ENCODE measurements around the gene PLCL2.
"Not testable (repeated sequence)": the region's sequence is repeated elsewhere in the genome, so short reads cannot be mapped to it uniquely, and the experiment has no call there.

PLCL2 gene

GRCh38 chr3:17128671-17129070 lies 243.9 kb downstream of the PLCL2 start:
- not testable (repeated sequence) for DNase-seq

DNA sequence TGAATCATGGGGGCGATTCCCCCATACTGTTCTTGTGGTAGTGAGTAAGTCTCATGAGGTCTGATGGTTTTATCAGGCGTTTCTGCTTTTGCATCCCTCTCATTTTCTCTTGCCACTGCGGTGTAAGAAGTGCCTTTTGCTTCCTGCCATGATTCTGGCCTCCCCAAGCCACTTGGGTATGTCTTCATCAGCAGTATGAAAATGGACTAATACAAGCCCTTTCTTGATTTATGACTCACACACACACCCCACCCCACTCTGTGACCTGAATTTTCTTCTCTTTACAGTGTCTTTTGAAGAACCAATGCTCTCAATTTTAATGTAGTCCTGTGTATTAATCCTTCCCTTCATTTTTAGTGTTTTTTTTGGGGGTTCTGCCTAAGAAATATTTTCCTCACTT lies 244.8 kb downstream of the PLCL2 start:
- DNase-seq = no peak

GRCh38 chr3:17130956-17131355 lies 246.2 kb downstream of the PLCL2 start:
- DNase-seq = no peak

- no peak for DNase-seq
These were observed 247.7 kb downstream of the PLCL2 start for GRCh38 chr3:17132286-17133115.

GRCh38 chr3:17133632-17134545 lies 249.1 kb downstream of the PLCL2 start:
- DNase-seq = no peak

DNA sequence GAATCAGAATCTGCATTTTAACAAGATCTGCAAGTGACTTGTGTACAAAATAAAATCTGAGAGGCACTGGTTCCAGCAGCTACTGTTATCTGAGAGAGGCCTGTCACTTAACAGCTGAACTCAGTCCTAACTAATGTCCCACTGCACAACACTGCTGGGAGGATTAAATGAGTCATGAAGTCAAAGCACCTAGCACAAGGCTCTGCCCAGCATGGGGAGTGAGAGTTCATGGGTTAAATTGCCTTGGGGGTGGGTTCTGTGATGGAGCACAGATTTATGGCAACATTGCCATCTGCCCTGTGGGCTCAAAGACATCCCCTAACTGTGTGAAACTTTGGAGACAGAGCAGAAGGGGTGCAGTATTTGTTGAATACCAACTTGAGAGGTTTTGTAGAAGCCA lies 250.9 kb downstream of the PLCL2 start:
- DNase-seq = no peak

- DNase-seq = no peak
These were observed 251.5 kb downstream of the PLCL2 start for GRCh38 chr3:17136136-17136721.

DNA sequence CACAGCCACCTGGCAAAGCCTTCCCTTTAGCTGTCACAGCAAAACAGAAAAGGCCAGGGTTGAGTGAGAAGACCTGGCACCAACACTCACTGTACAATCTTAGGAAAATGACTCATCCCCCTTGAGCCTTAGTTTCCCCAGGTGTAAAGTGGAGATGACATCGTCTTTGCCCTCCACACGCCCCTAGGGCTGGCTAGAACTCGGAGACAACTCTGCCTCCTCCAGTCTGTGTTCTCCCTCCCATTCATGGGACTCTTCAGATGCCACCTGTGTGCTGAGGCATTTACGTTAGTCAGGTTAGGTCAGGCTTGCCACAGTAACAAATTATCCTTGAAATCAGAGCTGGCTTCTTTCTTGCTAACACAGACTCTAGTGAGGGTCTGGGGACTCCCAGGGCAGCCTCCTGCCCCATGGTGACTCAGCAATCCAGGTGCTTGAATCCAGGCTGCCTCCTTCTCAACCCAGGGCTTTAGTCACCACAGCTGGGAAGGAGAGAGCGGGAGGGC lies 252.6 kb downstream of the PLCL2 start:
- DNase-seq = no peak

- DNase-seq = no peak
These were observed 253.7 kb downstream of the PLCL2 start for GRCh38 chr3:17138246-17139039.

Measured in NCI-H774 (cell line).